ENCODE data around the gene MKI67. TPM values are rescaled to one million over a fixed set of nuclear protein-coding genes. Genes with fewer than 3 reads are reported as not detected.

The MKI67 gene
- total and polyA plus RNA-seq, 9 of the 15 experiments (the other 6 are each of a cell fraction or from before 2014, with no cell fraction given), result 11.8 to 86.5 (median 36.0) TPM

GRCh38 chr10:128077155-128077875 is 48.9 kb downstream of the MKI67 start:
- H3K79me2 ChIP-seq (ENCODE audit: control insufficient read depth, insufficient read depth, low read length), result no peaks in the 10 kb centered on the region
- 0% methylated on average over 4 of the region's 21 CpGs for WGBS (ENCODE audit: insufficient coverage, low coverage, missing lambda C conversion rate)
- ChIA-PET CTCF (ENCODE audit: low intra/inter-chr PET ratio) (interaction anchor here (2.5 kb wide), 1 partner anchor 72 kb away, joined by 14 read pairs; no protein-coding TSS in a partner anchor), POLR2A (no interaction called here)
- FAIRE-seq (no peak), DNase-seq (ENCODE audit: extremely low read depth in 1 of 4, low spot score in 3 of 4) (no peak), ATAC-seq (no peak)
- intact Hi-C loops (cut with micrococcal nuclease) (no loop called here), in situ Hi-C loops (cut with MboI) (no loop called here)
- H3K9ac ChIP-seq (ENCODE audit: insufficient read depth in 1 of 2, low read depth in 2 of 2, low read length in 2 of 2), result no peak overlapping the region
- H3K9me3 ChIP-seq (replicated peaks; ENCODE audit: control insufficient read depth, insufficient read depth, low read depth, low read length), result no peaks in the 10 kb centered on the region
- no peak overlapping the region for H3K4me3 ChIP-seq
- H3K4me1 ChIP-seq (replicated peaks in 1 of 2; ENCODE audit: control insufficient read depth in 2 of 2, insufficient read depth in 2 of 2, low read length in 2 of 2), result no peaks in the 10 kb centered on the region
- BruUV-seq (replicated peaks), result no TSS peak
- no peaks in the 10 kb centered on the region for H3K36me3 ChIP-seq (ENCODE audit: control insufficient read depth, insufficient read depth, low read length)
- peaks cover 0 to 37% of the 10 kb centered on the region in 2 experiments; a peak in 3 of 5 replicates for H3K27me3 ChIP-seq (ENCODE audit: control insufficient read depth in 2 of 2, insufficient read depth in 2 of 2, low read length in 2 of 2)
- H2AFZ ChIP-seq (ENCODE audit: low read depth, low read length), result no peak overlapping the region
- H3K27ac ChIP-seq (ENCODE audit: extremely low read depth, low read depth, low read length), result no peak overlapping the region
- H4K20me1 ChIP-seq (replicated peaks; ENCODE audit: control insufficient read depth, insufficient read depth, low read length), result 0 out of 2 replicates have a peak, but pooled peaks cover 5% of the 10 kb centered on the region
- H3K4me2 ChIP-seq (ENCODE audit: insufficient read depth, low read length), result no peak overlapping the region
- H3K9me1 ChIP-seq (ENCODE audit: control insufficient read depth, insufficient read depth, low read length), result no peaks in the 10 kb centered on the region
- TF ChIP-seq RBM14 (IDR thresholded peaks at IDR 0.05; ENCODE audit: borderline replicate concordance, insufficient read depth, low read depth, low read length) (no peak), CHAMP1 (IDR thresholded peaks at IDR 0.05) (no peak), HNRNPLL (IDR thresholded peaks at IDR 0.05; ENCODE audit: low read depth, low read length, poor library complexity, severe bottlenecking) (no peak), SRSF3 (IDR thresholded peaks at IDR 0.05; ENCODE audit: insufficient read depth, low read length) (no peak), ZNF407 (IDR thresholded peaks at IDR 0.05; ENCODE audit: low read depth) (no peak), SFPQ (IDR thresholded peaks at IDR 0.05; ENCODE audit: low read depth, low read length) (no peak), PPARD (CRISPR knock-in tag; IDR thresholded peaks at IDR 0.05) (no peak), ZNF507 (tag; conservative IDR thresholded peaks at IDR 0.05) (no peak)

All from K562 (cell line).